ENCODE measurements around the gene CACNA2D4. TPM values are rescaled to one million over a fixed set of nuclear protein-coding genes. Genes with fewer than 3 reads are reported as not detected.

CACNA2D4 gene
- polyA plus RNA-seq, 1 experiment, result 0.22 TPM

- no peak for TF ChIP-seq CTCF (IDR thresholded peaks at IDR 0.05; ENCODE audit: low read depth, low read length)
- Histone ChIP-seq H3K9me3 (ENCODE audit: control insufficient read depth, insufficient read depth, low read length) (peaks cover 7% of the 10 kb centered on the region; the same call in 1 of the 2 replicates), H3K27me3 (ENCODE audit: control insufficient read depth, insufficient read depth, low read length) (peaks cover 54% of the 10 kb centered on the region), H3K27ac (ENCODE audit: low read depth, low read length) (no peak overlapping the region), H3K4me3 (ENCODE audit: low read depth, low read length) (no peak overlapping the region)
- POLR2A ChIA-PET, result no interaction called here
- CTCF ChIA-PET, result interaction anchor here (1.2 kb wide), 1 partner anchor 11 kb away, joined by 3 read pairs; no protein-coding TSS in a partner anchor
- DNase-seq (ENCODE audit: low read depth, low spot score), result no peak
These were observed 48.4 kb downstream of the CACNA2D4 start for GRCh38 chr12:1870086-1870485.

GRCh38 chr12:1869145-1869544, 49.3 kb downstream of the CACNA2D4 start:
- Histone ChIP-seq H3K9me3 (ENCODE audit: control insufficient read depth, insufficient read depth, low read length) (peaks cover 15% of the 10 kb centered on the region), H3K27me3 (ENCODE audit: control insufficient read depth, insufficient read depth, low read length) (peaks cover 55% of the 10 kb centered on the region), H3K27ac (ENCODE audit: low read depth, low read length) (no peak overlapping the region), H3K4me3 (ENCODE audit: low read depth, low read length) (no peak overlapping the region)
- DNase-seq (ENCODE audit: low read depth, low spot score), result no peak
- CTCF ChIA-PET, result interaction anchor here (1.2 kb wide), 1 partner anchor 12 kb away, joined by 3 read pairs; no protein-coding TSS in a partner anchor
- POLR2A ChIA-PET, result no interaction called here
- no peak for TF ChIP-seq CTCF (IDR thresholded peaks at IDR 0.05; ENCODE audit: low read depth, low read length)

- Histone ChIP-seq H3K4me3 (ENCODE audit: low read depth, low read length) (no peak overlapping the region), H3K9me3 (ENCODE audit: control insufficient read depth, insufficient read depth, low read length) (peaks cover 12% of the 10 kb centered on the region), H3K27ac (ENCODE audit: low read depth, low read length) (no peak overlapping the region), H3K27me3 (ENCODE audit: control insufficient read depth, insufficient read depth, low read length) (peaks cover 51% of the 10 kb centered on the region)
- CTCF ChIA-PET, result no interaction called here
- POLR2A ChIA-PET, result no interaction called here
- DNase-seq (ENCODE audit: low read depth, low spot score), result no peak
- no peak for TF ChIP-seq CTCF (IDR thresholded peaks at IDR 0.05; ENCODE audit: low read depth, low read length)
These were observed 53.1 kb downstream of the CACNA2D4 start for GRCh38 chr12:1865284-1865866.

GRCh38 chr12:1864867-1865266, 53.6 kb downstream of the CACNA2D4 start:
- no peak for TF ChIP-seq CTCF (IDR thresholded peaks at IDR 0.05; ENCODE audit: low read depth, low read length)
- no peak for DNase-seq (ENCODE audit: low read depth, low spot score)
- Histone ChIP-seq H3K27ac (ENCODE audit: low read depth, low read length) (no peak overlapping the region), H3K4me3 (ENCODE audit: low read depth, low read length) (no peak overlapping the region), H3K9me3 (ENCODE audit: control insufficient read depth, insufficient read depth, low read length) (peaks cover 12% of the 10 kb centered on the region), H3K27me3 (ENCODE audit: control insufficient read depth, insufficient read depth, low read length) (peaks cover 51% of the 10 kb centered on the region)
- ChIA-PET POLR2A (no interaction called here), CTCF (no interaction called here)

- H3K9me3 ChIP-seq (ENCODE audit: control insufficient read depth, insufficient read depth, low read length), result peaks cover 12% of the 10 kb centered on the region
- DNase-seq (ENCODE audit: low read depth, low spot score), result no peak
- ChIA-PET CTCF (no interaction called here), POLR2A (no interaction called here)
- TF ChIP-seq CTCF (IDR thresholded peaks at IDR 0.05; ENCODE audit: low read depth, low read length), result no peak
- no peak overlapping the region for H3K27ac ChIP-seq (ENCODE audit: low read depth, low read length)
- peaks cover 47% of the 10 kb centered on the region for H3K27me3 ChIP-seq (ENCODE audit: control insufficient read depth, insufficient read depth, low read length)
- no peak overlapping the region for H3K4me3 ChIP-seq (ENCODE audit: low read depth, low read length)
These were observed 54.0 kb downstream of the CACNA2D4 start for GRCh38 chr12:1864456-1864855.

Measured in AG04450 (cell line).